ENCODE data around the gene YBX2. TPM values are rescaled to one million over a fixed set of nuclear protein-coding genes. Genes with fewer than 3 reads are reported as not detected.
A peak's percentile ranks its signal among the peaks of the same experiment; 100 is the strongest.

YBX2 gene
- total RNA-seq, 1 experiment from 2014 or later = 54.9 TPM

DNA sequence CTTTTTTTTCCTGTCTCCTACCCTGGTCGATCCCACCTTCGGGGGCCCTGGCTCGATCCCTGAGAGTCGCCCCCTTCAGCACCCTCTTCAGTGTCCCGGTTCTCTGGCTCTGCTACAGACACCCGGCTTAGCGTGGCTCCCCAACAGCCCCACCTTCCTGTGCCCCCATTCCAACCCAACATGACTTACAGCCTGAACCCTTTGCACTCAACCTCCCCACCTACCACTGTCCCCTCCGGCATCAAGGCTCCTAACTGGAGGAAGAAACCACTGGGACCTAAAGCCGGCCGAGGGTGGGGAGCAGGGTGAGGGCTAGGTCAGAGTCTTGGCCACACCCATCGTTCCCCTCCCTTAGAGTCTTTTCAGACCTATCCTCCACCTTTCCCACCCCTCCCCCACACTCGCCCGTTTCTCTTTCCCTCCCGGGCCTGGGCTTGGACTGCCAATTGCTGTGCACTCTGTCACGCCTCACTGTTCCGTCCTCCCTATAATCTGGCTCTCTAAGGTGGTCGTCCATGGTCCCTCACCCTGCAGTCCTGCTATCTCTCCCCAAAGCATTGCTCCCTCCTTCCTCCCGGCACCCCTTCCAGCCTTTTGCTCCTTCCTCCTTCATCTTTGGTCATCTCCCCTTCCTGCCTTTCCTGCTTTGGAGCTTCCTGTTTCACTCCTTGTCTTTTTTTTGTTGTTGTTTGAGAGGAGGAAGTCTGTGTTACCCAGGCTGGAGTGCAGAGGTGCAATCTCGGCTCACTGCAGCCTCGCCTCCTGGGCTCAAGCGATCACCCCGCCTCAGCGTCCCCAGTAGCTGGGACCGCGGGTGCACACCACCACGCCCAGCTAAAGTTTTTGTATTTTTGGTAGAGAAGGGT lies 31.3 kb downstream of the YBX2 start:
- in situ Hi-C loops (cut with HindIII; ENCODE audit: low pct_unique_long_range_greater_than_20kb, low sequenced_read_pairs) (no loop called here), intact Hi-C loops (cut with micrococcal nuclease; ENCODE audit: unreplicated experiment) (no loop called here)
- Histone ChIP-seq H3K27ac (ENCODE audit: low read length) (peak overlapping the region; percentile 81), H3K4me3 (ENCODE audit: low read depth in 2 of 2, low read length in 2 of 2) (peak overlapping the region; percentile 50 to 65), H3K36me3 (ENCODE audit: control insufficient read depth, insufficient read depth, low read length) (peaks cover 3% of the 10 kb centered on the region), H3K4me1 (ENCODE audit: control insufficient read depth, insufficient read depth, low read length) (peaks cover 22% of the 10 kb centered on the region), H3K27me3 (ENCODE audit: control insufficient read depth, insufficient read depth, low read length) (no peaks in the 10 kb centered on the region), H3K9me3 (ENCODE audit: control insufficient read depth, insufficient read depth, low read depth, low read length) (no peaks in the 10 kb centered on the region)
- no TSS peak for BruUV-seq (replicated peaks)
- ChIA-PET CTCF (interaction anchor here (0.6 kb wide), 1 partner anchor 197 kb away, joined by 10 read pairs; no protein-coding TSS in a partner anchor), POLR2A (no interaction called here)
- TF ChIP-seq, protein P1, sequence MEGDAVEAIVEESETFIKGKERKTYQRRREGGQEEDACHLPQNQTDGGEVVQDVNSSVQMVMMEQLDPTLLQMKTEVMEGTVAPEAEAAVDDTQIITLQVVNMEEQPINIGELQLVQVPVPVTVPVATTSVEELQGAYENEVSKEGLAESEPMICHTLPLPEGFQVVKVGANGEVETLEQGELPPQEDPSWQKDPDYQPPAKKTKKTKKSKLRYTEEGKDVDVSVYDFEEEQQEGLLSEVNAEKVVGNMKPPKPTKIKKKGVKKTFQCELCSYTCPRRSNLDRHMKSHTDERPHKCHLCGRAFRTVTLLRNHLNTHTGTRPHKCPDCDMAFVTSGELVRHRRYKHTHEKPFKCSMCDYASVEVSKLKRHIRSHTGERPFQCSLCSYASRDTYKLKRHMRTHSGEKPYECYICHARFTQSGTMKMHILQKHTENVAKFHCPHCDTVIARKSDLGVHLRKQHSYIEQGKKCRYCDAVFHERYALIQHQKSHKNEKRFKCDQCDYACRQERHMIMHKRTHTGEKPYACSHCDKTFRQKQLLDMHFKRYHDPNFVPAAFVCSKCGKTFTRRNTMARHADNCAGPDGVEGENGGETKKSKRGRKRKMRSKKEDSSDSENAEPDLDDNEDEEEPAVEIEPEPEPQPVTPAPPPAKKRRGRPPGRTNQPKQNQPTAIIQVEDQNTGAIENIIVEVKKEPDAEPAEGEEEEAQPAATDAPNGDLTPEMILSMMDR (IDR thresholded peaks at IDR 0.05) = no peak
- 0 out of 2 replicates have a peak, but pooled peaks have one; percentile 20 for TF ChIP-seq SIN3A (IDR thresholded peaks at IDR 0.05; ENCODE audit: borderline replicate concordance, insufficient read depth, low read depth, low read length)
- TF ChIP-seq, protein P2, sequence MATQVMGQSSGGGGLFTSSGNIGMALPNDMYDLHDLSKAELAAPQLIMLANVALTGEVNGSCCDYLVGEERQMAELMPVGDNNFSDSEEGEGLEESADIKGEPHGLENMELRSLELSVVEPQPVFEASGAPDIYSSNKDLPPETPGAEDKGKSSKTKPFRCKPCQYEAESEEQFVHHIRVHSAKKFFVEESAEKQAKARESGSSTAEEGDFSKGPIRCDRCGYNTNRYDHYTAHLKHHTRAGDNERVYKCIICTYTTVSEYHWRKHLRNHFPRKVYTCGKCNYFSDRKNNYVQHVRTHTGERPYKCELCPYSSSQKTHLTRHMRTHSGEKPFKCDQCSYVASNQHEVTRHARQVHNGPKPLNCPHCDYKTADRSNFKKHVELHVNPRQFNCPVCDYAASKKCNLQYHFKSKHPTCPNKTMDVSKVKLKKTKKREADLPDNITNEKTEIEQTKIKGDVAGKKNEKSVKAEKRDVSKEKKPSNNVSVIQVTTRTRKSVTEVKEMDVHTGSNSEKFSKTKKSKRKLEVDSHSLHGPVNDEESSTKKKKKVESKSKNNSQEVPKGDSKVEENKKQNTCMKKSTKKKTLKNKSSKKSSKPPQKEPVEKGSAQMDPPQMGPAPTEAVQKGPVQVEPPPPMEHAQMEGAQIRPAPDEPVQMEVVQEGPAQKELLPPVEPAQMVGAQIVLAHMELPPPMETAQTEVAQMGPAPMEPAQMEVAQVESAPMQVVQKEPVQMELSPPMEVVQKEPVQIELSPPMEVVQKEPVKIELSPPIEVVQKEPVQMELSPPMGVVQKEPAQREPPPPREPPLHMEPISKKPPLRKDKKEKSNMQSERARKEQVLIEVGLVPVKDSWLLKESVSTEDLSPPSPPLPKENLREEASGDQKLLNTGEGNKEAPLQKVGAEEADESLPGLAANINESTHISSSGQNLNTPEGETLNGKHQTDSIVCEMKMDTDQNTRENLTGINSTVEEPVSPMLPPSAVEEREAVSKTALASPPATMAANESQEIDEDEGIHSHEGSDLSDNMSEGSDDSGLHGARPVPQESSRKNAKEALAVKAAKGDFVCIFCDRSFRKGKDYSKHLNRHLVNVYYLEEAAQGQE (IDR thresholded peaks at IDR 0.05; ENCODE audit: insufficient read depth in 1 of 2, low read depth in 2 of 2, low read length in 1 of 2) = no peak
- peak; percentile 54; the same call in 1 of the 2 replicates for TF ChIP-seq POLR2AphosphoS5 (IDR thresholded peaks at IDR 0.05; ENCODE audit: low read depth, low read length)
- ATAC-seq (peak; percentile 63), DNase-seq (ENCODE audit: low read depth, low spot score) (no peak)

DNA sequence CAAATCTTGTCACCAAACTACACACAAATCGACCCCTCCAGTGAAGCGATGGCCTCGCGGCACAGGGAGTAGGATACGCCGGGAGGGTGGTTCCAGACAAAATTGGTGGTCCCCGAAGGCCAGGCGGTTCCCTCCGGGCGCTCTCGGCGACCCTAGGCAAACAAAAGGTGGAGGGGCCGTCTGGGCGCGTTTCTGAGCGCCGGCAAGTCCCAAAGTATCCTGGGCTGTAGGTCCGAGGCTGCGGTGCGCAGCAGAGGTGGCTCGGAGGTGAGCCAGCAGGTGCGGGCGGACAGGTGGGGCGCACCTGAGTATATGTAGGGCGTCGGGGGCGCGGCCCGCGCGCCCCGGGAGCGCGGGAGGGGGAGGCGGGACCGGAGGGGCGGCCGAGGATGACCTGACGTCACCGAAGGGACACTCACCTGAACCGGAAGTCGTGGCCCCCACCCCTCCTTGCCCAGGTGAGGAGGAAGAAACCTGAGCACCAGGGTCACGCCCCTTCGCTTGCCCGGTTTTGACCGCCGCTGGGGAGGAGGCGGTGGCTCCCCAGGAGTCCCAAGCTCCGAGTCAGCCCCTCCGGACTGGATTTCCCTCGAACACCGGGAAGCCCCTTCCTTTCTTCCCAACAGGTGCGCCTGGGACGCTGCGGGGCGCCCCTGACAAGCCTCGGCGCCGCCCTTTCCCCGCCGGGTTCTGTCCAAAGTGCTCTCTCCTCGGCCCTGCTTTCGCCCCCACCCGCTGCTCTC lies 32.1 kb downstream of the YBX2 start, which contains the start of gene CLDN7:
CLDN7 (minus strand) TSS at position 287 of the 743 bp plus-strand sequence. CDS start 435 bp downstream, outside the sequence.
- peaks cover 22% of the 10 kb centered on the region for H3K4me1 ChIP-seq (ENCODE audit: control insufficient read depth, insufficient read depth, low read length)
- H3K4me3 ChIP-seq (ENCODE audit: low read depth in 2 of 2, low read length in 2 of 2) = peak within 1 kb of the TSS; percentile 50 to 65
- in situ Hi-C loops (cut with HindIII; ENCODE audit: low pct_unique_long_range_greater_than_20kb, low sequenced_read_pairs) = no loop called here
- H3K27me3 ChIP-seq (ENCODE audit: control insufficient read depth, insufficient read depth, low read length) = no peaks in the 10 kb centered on the region
- peaks cover 3% of the 10 kb centered on the region for H3K36me3 ChIP-seq (ENCODE audit: control insufficient read depth, insufficient read depth, low read length)
- H3K27ac ChIP-seq (ENCODE audit: low read length) = peak within 1 kb of the TSS; percentile 81
- ATAC-seq (no peak), DNase-seq (ENCODE audit: low read depth, low spot score) (no peak)
- no peaks in the 10 kb centered on the region for H3K9me3 ChIP-seq (ENCODE audit: control insufficient read depth, insufficient read depth, low read depth, low read length)
- BruUV-seq (replicated peaks) = TSS peak; percentile 90
- TF ChIP-seq, protein P1 (IDR thresholded peaks at IDR 0.05) = no peak
- no peak for TF ChIP-seq POLR2AphosphoS5 (IDR thresholded peaks at IDR 0.05; ENCODE audit: low read depth, low read length)
- TF ChIP-seq SIN3A (IDR thresholded peaks at IDR 0.05; ENCODE audit: borderline replicate concordance, insufficient read depth, low read depth, low read length) = no peak
- TF ChIP-seq, protein P2 (IDR thresholded peaks at IDR 0.05; ENCODE audit: insufficient read depth in 1 of 2, low read depth in 2 of 2, low read length in 1 of 2) = no peak
- no peak for TF ChIP-seq TCF7L2 (IDR thresholded peaks at IDR 0.05; ENCODE audit: low read depth, low read length)
- ChIA-PET CTCF (no interaction called here), POLR2A (interaction anchor here (0.7 kb wide), 1 partner anchor 29 kb away, joined by 11 read pairs; no protein-coding TSS in a partner anchor)
- intact Hi-C loops (cut with micrococcal nuclease; ENCODE audit: unreplicated experiment) = no loop called here

All from Panc1 (cell line).